ENCODE results near the gene C2CD4D. TPM values are rescaled to one million over a fixed set of nuclear protein-coding genes. Genes with fewer than 3 reads are reported as not detected.

Gene C2CD4D
- total and polyA plus RNA-seq, 2 of the 13 experiments (the other 11 are each of a cell fraction or from before 2014, with no cell fraction given), result not detected

DNA sequence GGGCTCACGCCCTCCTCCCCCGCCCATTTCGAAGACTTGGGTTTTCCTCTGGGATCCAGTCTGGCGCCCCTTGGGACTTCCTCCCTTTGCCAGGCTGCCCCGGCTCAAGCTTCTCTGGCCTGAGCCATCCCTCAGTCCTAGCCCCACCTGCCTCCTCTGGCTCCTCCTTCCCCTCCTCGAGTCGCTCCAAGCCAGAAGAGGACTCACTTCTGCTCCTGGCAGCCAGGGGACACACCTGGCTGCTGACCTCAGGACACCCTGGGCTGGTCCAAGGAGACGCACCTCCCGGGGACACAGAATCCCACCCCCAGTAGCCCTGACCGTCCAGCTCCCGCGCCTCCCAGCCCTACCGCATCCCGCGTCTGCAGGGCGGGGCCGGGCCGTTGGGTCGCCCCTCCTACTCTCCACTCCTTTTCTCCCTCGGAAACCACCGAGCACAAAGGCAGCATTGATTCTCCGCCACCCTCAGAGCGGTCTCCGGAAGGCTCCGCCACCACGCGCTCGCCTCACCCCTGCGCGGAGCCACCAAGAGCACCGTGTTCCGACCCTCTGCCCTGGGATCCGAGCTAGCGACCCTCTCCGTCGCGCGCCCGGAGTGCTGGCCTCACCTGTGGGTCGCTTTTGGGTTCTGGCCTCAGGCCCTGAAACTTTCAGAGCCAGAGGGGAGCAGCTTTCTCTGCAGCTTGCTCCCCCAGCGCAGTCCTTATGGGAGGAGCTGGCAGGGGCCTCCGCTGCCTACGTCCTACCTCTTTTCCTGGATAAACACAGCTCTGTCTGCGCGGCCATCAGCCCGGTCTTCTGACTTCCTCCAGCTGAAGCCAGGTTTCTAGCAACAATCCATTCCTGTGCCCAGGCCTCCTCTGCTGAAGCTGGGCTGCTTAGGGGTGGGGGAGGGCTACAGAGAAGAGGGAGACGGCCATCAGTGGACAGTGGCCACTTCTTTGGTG is at the start of gene C2CD4D (continued):
- TF ChIP-seq, protein P1, sequence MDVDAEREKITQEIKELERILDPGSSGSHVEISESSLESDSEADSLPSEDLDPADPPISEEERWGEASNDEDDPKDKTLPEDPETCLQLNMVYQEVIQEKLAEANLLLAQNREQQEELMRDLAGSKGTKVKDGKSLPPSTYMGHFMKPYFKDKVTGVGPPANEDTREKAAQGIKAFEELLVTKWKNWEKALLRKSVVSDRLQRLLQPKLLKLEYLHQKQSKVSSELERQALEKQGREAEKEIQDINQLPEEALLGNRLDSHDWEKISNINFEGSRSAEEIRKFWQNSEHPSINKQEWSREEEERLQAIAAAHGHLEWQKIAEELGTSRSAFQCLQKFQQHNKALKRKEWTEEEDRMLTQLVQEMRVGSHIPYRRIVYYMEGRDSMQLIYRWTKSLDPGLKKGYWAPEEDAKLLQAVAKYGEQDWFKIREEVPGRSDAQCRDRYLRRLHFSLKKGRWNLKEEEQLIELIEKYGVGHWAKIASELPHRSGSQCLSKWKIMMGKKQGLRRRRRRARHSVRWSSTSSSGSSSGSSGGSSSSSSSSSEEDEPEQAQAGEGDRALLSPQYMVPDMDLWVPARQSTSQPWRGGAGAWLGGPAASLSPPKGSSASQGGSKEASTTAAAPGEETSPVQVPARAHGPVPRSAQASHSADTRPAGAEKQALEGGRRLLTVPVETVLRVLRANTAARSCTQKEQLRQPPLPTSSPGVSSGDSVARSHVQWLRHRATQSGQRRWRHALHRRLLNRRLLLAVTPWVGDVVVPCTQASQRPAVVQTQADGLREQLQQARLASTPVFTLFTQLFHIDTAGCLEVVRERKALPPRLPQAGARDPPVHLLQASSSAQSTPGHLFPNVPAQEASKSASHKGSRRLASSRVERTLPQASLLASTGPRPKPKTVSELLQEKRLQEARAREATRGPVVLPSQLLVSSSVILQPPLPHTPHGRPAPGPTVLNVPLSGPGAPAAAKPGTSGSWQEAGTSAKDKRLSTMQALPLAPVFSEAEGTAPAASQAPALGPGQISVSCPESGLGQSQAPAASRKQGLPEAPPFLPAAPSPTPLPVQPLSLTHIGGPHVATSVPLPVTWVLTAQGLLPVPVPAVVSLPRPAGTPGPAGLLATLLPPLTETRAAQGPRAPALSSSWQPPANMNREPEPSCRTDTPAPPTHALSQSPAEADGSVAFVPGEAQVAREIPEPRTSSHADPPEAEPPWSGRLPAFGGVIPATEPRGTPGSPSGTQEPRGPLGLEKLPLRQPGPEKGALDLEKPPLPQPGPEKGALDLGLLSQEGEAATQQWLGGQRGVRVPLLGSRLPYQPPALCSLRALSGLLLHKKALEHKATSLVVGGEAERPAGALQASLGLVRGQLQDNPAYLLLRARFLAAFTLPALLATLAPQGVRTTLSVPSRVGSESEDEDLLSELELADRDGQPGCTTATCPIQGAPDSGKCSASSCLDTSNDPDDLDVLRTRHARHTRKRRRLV (CRISPR knock-in tag; IDR thresholded peaks at IDR 0.05), result no peak
- TF ChIP-seq ZGPAT (CRISPR knock-in tag; IDR thresholded peaks at IDR 0.05) (peak; percentile 59; the same call in 1 of the 2 replicates), ATM (IDR thresholded peaks at IDR 0.05; ENCODE audit: borderline replicate concordance) (no peak), EEA1 (CRISPR knock-in tag; IDR thresholded peaks at IDR 0.05; ENCODE audit: borderline replicate concordance) (no peak), ZNF841 (CRISPR knock-in tag; IDR thresholded peaks at IDR 0.05; ENCODE audit: borderline replicate concordance) (no peak), SRSF4 (IDR thresholded peaks at IDR 0.05; ENCODE audit: low read depth, low read length, poor library complexity, severe bottlenecking) (no peak), SUZ12 (IDR thresholded peaks at IDR 0.05; ENCODE audit: low read depth, low read length) (no peak), YEATS2 (CRISPR knock-in tag; IDR thresholded peaks at IDR 0.05; ENCODE audit: borderline replicate concordance) (peak; percentile 40; the same call in 1 of the 2 replicates), XRCC5 (optimal IDR thresholded peaks at IDR 0.05; ENCODE audit: low read length) (peak; percentile 58), AHR (CRISPR knock-in tag; IDR thresholded peaks at IDR 0.05) (no peak), GFI1 (CRISPR knock-in tag; IDR thresholded peaks at IDR 0.05; ENCODE audit: borderline replicate concordance) (no peak), MXD4 (CRISPR knock-in tag; IDR thresholded peaks at IDR 0.05) (no peak), ZNF431 (CRISPR knock-in tag; IDR thresholded peaks at IDR 0.05; ENCODE audit: borderline replicate concordance, low read depth) (no peak), FOXA3 (CRISPR knock-in tag; IDR thresholded peaks at IDR 0.05) (peak; percentile 31; the same call in 1 of the 2 replicates), ZNF660 (CRISPR knock-in tag; IDR thresholded peaks at IDR 0.05; ENCODE audit: borderline replicate concordance, low read depth) (no peak), ZNF891 (CRISPR knock-in tag; IDR thresholded peaks at IDR 0.05) (peak; percentile 51; the same call in 1 of the 2 replicates), ZNF713 (CRISPR knock-in tag; IDR thresholded peaks at IDR 0.05) (no peak), GATAD1 (CRISPR knock-in tag; IDR thresholded peaks at IDR 0.05) (no peak), ELF1 (CRISPR knock-in tag; IDR thresholded peaks at IDR 0.05) (0 out of 2 replicates have a peak, but pooled peaks have one; percentile 23), ZFP62 (CRISPR knock-in tag; IDR thresholded peaks at IDR 0.05) (no peak), GABPA (IDR thresholded peaks at IDR 0.05; ENCODE audit: low read depth, low read length) (no peak), GABPA (CRISPR knock-in tag; IDR thresholded peaks at IDR 0.05; ENCODE audit: low read depth) (peak; percentile 21; the same call in 1 of the 2 replicates)
- TF ChIP-seq, protein P2, sequence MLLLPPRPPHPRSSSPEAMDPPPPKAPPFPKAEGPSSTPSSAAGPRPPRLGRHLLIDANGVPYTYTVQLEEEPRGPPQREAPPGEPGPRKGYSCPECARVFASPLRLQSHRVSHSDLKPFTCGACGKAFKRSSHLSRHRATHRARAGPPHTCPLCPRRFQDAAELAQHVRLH (CRISPR knock-in tag; IDR thresholded peaks at IDR 0.05; ENCODE audit: borderline replicate concordance, low read depth), result 0 out of 2 replicates have a peak, but pooled peaks have one; percentile 13
- TF ChIP-seq, protein P3, sequence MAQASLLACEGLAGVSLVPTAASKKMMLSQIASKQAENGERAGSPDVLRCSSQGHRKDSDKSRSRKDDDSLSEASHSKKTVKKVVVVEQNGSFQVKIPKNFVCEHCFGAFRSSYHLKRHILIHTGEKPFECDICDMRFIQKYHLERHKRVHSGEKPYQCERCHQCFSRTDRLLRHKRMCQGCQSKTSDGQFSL (CRISPR knock-in tag; IDR thresholded peaks at IDR 0.05), result no peak

Measured in HepG2 (cell line).